Measurements from ENCODE around the gene LDLRAD2. TPM values are rescaled to one million over a fixed set of nuclear protein-coding genes. Genes with fewer than 3 reads are reported as not detected.

The LDLRAD2 gene
- total and polyA plus RNA-seq, 2 donors from 2014 or later = 0.79 TPM; not detected in 1

GRCh38 chr1:21794656-21795055, 17.4 kb upstream of the LDLRAD2 start:
- Histone ChIP-seq H3K36me3 (ENCODE audit: control insufficient read depth in 2 of 3, insufficient read depth in 3 of 3, low read length in 3 of 3) (no peaks in the 10 kb centered on the region), H3K4me3 (ENCODE audit: low read length in 3 of 3) (no peak overlapping the region), H3K27ac (ENCODE audit: low read depth in 2 of 2, low read length in 2 of 2) (no peak overlapping the region), H3K4me1 (ENCODE audit: control insufficient read depth in 2 of 3, insufficient read depth in 2 of 3, low read depth in 1 of 3, low read length in 3 of 3) (no peaks in the 10 kb centered on the region), H3K9ac (ENCODE audit: low read length in 3 of 3) (no peak overlapping the region), H3K27me3 (ENCODE audit: control insufficient read depth, insufficient read depth, low read length) (no peaks in the 10 kb centered on the region), H3K9me3 (ENCODE audit: control insufficient read depth in 2 of 3, insufficient read depth in 1 of 3, low read length in 3 of 3) (peaks cover 0 to 7% (median 0%) of the 10 kb centered on the region in 3 donors)
- no peak for FAIRE-seq
- no peak for DNase-seq
- intact Hi-C loops (cut with DNase I) = no loop called here
- no peak for TF ChIP-seq CTCF (IDR thresholded peaks at IDR 0.05; ENCODE audit: borderline replicate concordance, extremely low read depth, insufficient read depth)

- Histone ChIP-seq H3K4me1 (ENCODE audit: control insufficient read depth in 2 of 3, insufficient read depth in 2 of 3, low read depth in 1 of 3, low read length in 3 of 3) (no peaks in the 10 kb centered on the region), H3K27me3 (ENCODE audit: control insufficient read depth, insufficient read depth, low read length) (no peaks in the 10 kb centered on the region), H3K9ac (ENCODE audit: low read length in 3 of 3) (no peak overlapping the region), H3K36me3 (ENCODE audit: control insufficient read depth in 2 of 3, insufficient read depth in 3 of 3, low read length in 3 of 3) (no peaks in the 10 kb centered on the region), H3K9me3 (ENCODE audit: control insufficient read depth in 2 of 3, insufficient read depth in 1 of 3, low read length in 3 of 3) (peaks cover 0 to 7% (median 0%) of the 10 kb centered on the region in 3 donors), H3K27ac (ENCODE audit: low read depth in 2 of 2, low read length in 2 of 2) (no peak overlapping the region), H3K4me3 (ENCODE audit: low read length in 3 of 3) (no peak overlapping the region)
- DNase-seq (no peak), FAIRE-seq (no peak)
- intact Hi-C loops (cut with DNase I) = no loop called here
- no peak for TF ChIP-seq CTCF (IDR thresholded peaks at IDR 0.05; ENCODE audit: borderline replicate concordance, extremely low read depth, insufficient read depth)
Observed at GRCh38 chr1:21795075-21795474, 17.0 kb upstream of the LDLRAD2 start.

GRCh38 chr1:21799730-21800129, 12.3 kb upstream of the LDLRAD2 start:
- H3K9me3 ChIP-seq (ENCODE audit: control insufficient read depth in 2 of 3, insufficient read depth in 1 of 3, low read length in 3 of 3) = peaks cover 0 to 5% (median 0%) of the 10 kb centered on the region in 3 donors
- TF ChIP-seq CTCF (IDR thresholded peaks at IDR 0.05; ENCODE audit: borderline replicate concordance, extremely low read depth, insufficient read depth) = no peak
- DNase-seq = no peak
- H3K36me3 ChIP-seq (ENCODE audit: control insufficient read depth in 2 of 3, insufficient read depth in 3 of 3, low read length in 3 of 3) = no peaks in the 10 kb centered on the region
- H3K4me3 ChIP-seq (ENCODE audit: low read length in 3 of 3) = no peak overlapping the region
- intact Hi-C loops (cut with DNase I) = no loop called here
- H3K27me3 ChIP-seq (ENCODE audit: control insufficient read depth, insufficient read depth, low read length) = no peaks in the 10 kb centered on the region
- FAIRE-seq = no peak
- H3K4me1 ChIP-seq (ENCODE audit: control insufficient read depth in 2 of 3, insufficient read depth in 2 of 3, low read depth in 1 of 3, low read length in 3 of 3) = no peaks in the 10 kb centered on the region
- no peak overlapping the region for H3K9ac ChIP-seq (ENCODE audit: low read length in 3 of 3)
- no peak overlapping the region for H3K27ac ChIP-seq (ENCODE audit: low read depth in 2 of 2, low read length in 2 of 2)

- no peak for FAIRE-seq
- Histone ChIP-seq H3K27ac (ENCODE audit: low read depth in 2 of 2, low read length in 2 of 2) (no peak overlapping the region), H3K36me3 (ENCODE audit: control insufficient read depth in 2 of 3, insufficient read depth in 3 of 3, low read length in 3 of 3) (no peaks in the 10 kb centered on the region), H3K27me3 (ENCODE audit: control insufficient read depth, insufficient read depth, low read length) (no peaks in the 10 kb centered on the region), H3K4me1 (ENCODE audit: control insufficient read depth in 2 of 3, insufficient read depth in 2 of 3, low read depth in 1 of 3, low read length in 3 of 3) (no peaks in the 10 kb centered on the region), H3K9ac (ENCODE audit: low read length in 3 of 3) (no peak overlapping the region), H3K9me3 (ENCODE audit: control insufficient read depth in 2 of 3, insufficient read depth in 1 of 3, low read length in 3 of 3) (no peaks in the 10 kb centered on the region), H3K4me3 (ENCODE audit: low read length in 3 of 3) (no peak overlapping the region)
- TF ChIP-seq CTCF (IDR thresholded peaks at IDR 0.05; ENCODE audit: borderline replicate concordance, extremely low read depth, insufficient read depth) = no peak
- intact Hi-C loops (cut with DNase I) = no loop called here
- DNase-seq = no peak
Observed at GRCh38 chr1:21801100-21801499, 11.0 kb upstream of the LDLRAD2 start.
